Tibial artery (tissue), 4 donors: ENCODE data around the gene ARL13A.
"Not testable (repeated sequence)": the region's sequence is repeated elsewhere in the genome, so short reads cannot be mapped to it uniquely, and the experiment has no call there.

Experiments used
- DNase-seq, 2 donors: peaks; one replicate each; pipeline ENCODE4 v3.0.0-alpha.2; 2019
- H3K27ac ChIP-seq, 2 donors: fragments of 200-600 bp; sonication (generic) in 1 of 2; 1 replicate in 1 of 2; 2 replicates in 1 of 2; pipeline ENCODE4 v1.5.1; 2018 to 2019; ENCODE audit warnings: mild to moderate bottlenecking in 1 of 2
- H3K27me3 ChIP-seq, 2 donors: fragments of 200-600 bp; sonication (generic) in 1 of 2; one replicate each; pipeline versions ENCODE4 v1.5.1 to v1.6.0; 2016 to 2019
- H3K36me3 ChIP-seq, 3 donors: fragments of 200-600 bp; sonication (generic) in 2 of 3; one replicate each; pipeline ENCODE4 v1.5.1; 2016 to 2019; ENCODE audit warnings: mild to moderate bottlenecking in 2 of 3
- H3K4me1 ChIP-seq, 4 donors: fragments of 200-600 bp; sonication (generic) in 2 of 4; 1 replicate in 3 of 4; 2 replicates in 1 of 4; pipeline ENCODE4 v1.5.1; 2016 to 2019
- H3K4me3 ChIP-seq, 2 donors: fragments of 200-600 bp; sonication (generic) in 1 of 2; 1 replicate in 1 of 2; 2 replicates in 1 of 2; pipeline ENCODE4 v1.5.1; 2018 to 2019; ENCODE audit warnings: mild to moderate bottlenecking in 2 of 2
- H3K9me3 ChIP-seq, 3 donors: fragments of 200-600 bp; sonication (generic) in 1 of 3; one replicate each; pipeline ENCODE4 v1.5.1; 2016 to 2019
- CTCF ChIP-seq, 2 experiments: fragments of 200-600 bp in 1 of 2; fragments of 450-650 bp in 1 of 2; IDR thresholded peaks; one replicate each; pipeline ENCODE4 v1.5.1; 2017 to 2019; ENCODE audit warnings: antibody characterized with exemption in 2 of 2, mild to moderate bottlenecking in 1 of 2, moderate library complexity in 1 of 2
- intact Hi-C: fragments of 100-400 bp; cut with DNase I; formaldehyde crosslinking; loops from one replicate; pipeline ENCODE4 v1.15.0; 2023; ENCODE audit warnings: low total_unique reads

The ARL13A gene

GRCh38 chrX:100994352-100995281 lies 25.1 kb downstream of the ARL13A start:
- H3K9me3 ChIP-seq: no peaks in the 10 kb centered on the region
- intact Hi-C loops: no loop called here
- DNase-seq: no peak
- no peaks in the 10 kb centered on the region for H3K27me3 ChIP-seq
- H3K27ac ChIP-seq: no peak overlapping the region
- H3K4me1 ChIP-seq: no peaks in the 10 kb centered on the region
- no peaks in the 10 kb centered on the region for H3K36me3 ChIP-seq
- H3K4me3 ChIP-seq: no peak overlapping the region
- TF ChIP-seq CTCF (IDR thresholded peaks at IDR 0.05): no peak

- no peaks in the 10 kb centered on the region for H3K4me1 ChIP-seq
- no peaks in the 10 kb centered on the region for H3K27me3 ChIP-seq
- TF ChIP-seq CTCF (IDR thresholded peaks at IDR 0.05): no peak
- H3K4me3 ChIP-seq: no peak overlapping the region
- no peaks in the 10 kb centered on the region for H3K36me3 ChIP-seq
- DNase-seq: no peak
- intact Hi-C loops: no loop called here
- H3K27ac ChIP-seq: no peak overlapping the region
- H3K9me3 ChIP-seq: no peaks in the 10 kb centered on the region
Measured at GRCh38 chrX:100995469-100995868, 26.0 kb downstream of the ARL13A start.

- H3K9me3 ChIP-seq: no peaks in the 10 kb centered on the region
- TF ChIP-seq CTCF (IDR thresholded peaks at IDR 0.05): no peak
- intact Hi-C loops: no loop called here
- H3K27me3 ChIP-seq: no peaks in the 10 kb centered on the region
- H3K4me1 ChIP-seq: no peaks in the 10 kb centered on the region
- no peak overlapping the region for H3K27ac ChIP-seq
- peaks cover 0 to 6% (median 0%) of the 10 kb centered on the region in 3 donors for H3K36me3 ChIP-seq
- H3K4me3 ChIP-seq: no peak overlapping the region
- no peak for DNase-seq
Measured at GRCh38 chrX:100999451-100999850, 29.9 kb downstream of the ARL13A start.

GRCh38 chrX:101009090-101009489 lies 39.6 kb downstream of the ARL13A start:
- TF ChIP-seq CTCF (IDR thresholded peaks at IDR 0.05): no peak
- Histone ChIP-seq H3K4me3 (no peak overlapping the region), H3K4me1 (no peaks in the 10 kb centered on the region), H3K27me3 (no peaks in the 10 kb centered on the region), H3K9me3 (no peaks in the 10 kb centered on the region), H3K27ac (no peak overlapping the region), H3K36me3 (peaks cover 0 to 47% (median 24%) of the 10 kb centered on the region in 3 donors)
- no peak for DNase-seq
- intact Hi-C loops: no loop called here

- H3K4me1 ChIP-seq, DNase-seq, H3K27ac ChIP-seq, H3K4me3 ChIP-seq, H3K9me3 ChIP-seq, intact Hi-C loops, H3K27me3 ChIP-seq: not testable (repeated sequence)
- peaks cover 0 to 70% (median 43%) of the 10 kb centered on the region in 3 donors for H3K36me3 ChIP-seq
Measured at GRCh38 chrX:101012031-101012430, 42.5 kb downstream of the ARL13A start.

GRCh38 chrX:101022020-101022419 lies 52.5 kb downstream of the ARL13A start:
- H3K27me3 ChIP-seq: no peaks in the 10 kb centered on the region
- no peak for DNase-seq
- H3K4me1 ChIP-seq: no peaks in the 10 kb centered on the region
- no peaks in the 10 kb centered on the region for H3K9me3 ChIP-seq
- H3K4me3 ChIP-seq: no peak overlapping the region
- peaks cover 7 to 70% (median 55%) of the 10 kb centered on the region in 3 donors for H3K36me3 ChIP-seq
- intact Hi-C loops: no loop called here
- no peak for TF ChIP-seq CTCF (IDR thresholded peaks at IDR 0.05)
- no peak overlapping the region for H3K27ac ChIP-seq
